Sigmoid colon (tissue), 7 donors: ENCODE results near the gene PCSK5. TPM values are rescaled to one million over a fixed set of nuclear protein-coding genes. Genes with fewer than 3 reads are reported as not detected.

Experiments
- DNase-seq: peaks from one replicate; pipeline ENCODE4 v3.0.0-alpha.2; 2019
- H3K27ac ChIP-seq, 4 donors: fragments of 200-600 bp; sonication (generic); one replicate each; pipeline ENCODE4 v1.5.1; 2016 to 2019; ENCODE audit warnings: mild to moderate bottlenecking in 1 of 4
- H3K27me3 ChIP-seq, 3 donors: fragments of 200-600 bp; sonication (generic); one replicate each; pipeline ENCODE4 v1.5.1; 2019; ENCODE audit warnings: mild to moderate bottlenecking in 1 of 3
- H3K36me3 ChIP-seq, 4 donors: fragments of 200-600 bp; sonication (generic); one replicate each; pipeline ENCODE4 v1.5.1; 2016 to 2019
- H3K4me1 ChIP-seq, 4 donors: fragments of 200-600 bp; sonication (generic); one replicate each; pipeline ENCODE4 v1.5.1; 2017 to 2019
- H3K4me3 ChIP-seq, 4 donors: fragments of 200-600 bp; sonication (generic); one replicate each; pipeline ENCODE4 v1.5.1; 2017 to 2019; ENCODE audit warnings: mild to moderate bottlenecking in 2 of 4, moderate library complexity in 1 of 4
- H3K9me3 ChIP-seq, 4 donors: fragments of 200-600 bp in 3 of 4; sonication (generic) in 3 of 4; one replicate each; pipeline versions ENCODE4 v1.5.1 to v1.6.1; 2013 to 2019
- CTCF ChIP-seq, 4 experiments: fragments of 450-650 bp in 3 of 4; fragments of 200-600 bp in 1 of 4; IDR thresholded peaks; one replicate each; pipeline ENCODE4 v1.5.1; 2016 to 2019; ENCODE audit warnings: antibody characterized with exemption in 4 of 4, mild to moderate bottlenecking in 3 of 4, moderate library complexity in 2 of 4
- EP300 ChIP-seq, 4 donors: sonication (generic); formaldehyde crosslinking; IDR thresholded peaks; one replicate each; pipeline ENCODE4 v1.6.1; 2017; ENCODE audit warnings: antibody characterized with exemption in 4 of 4
- POLR2A ChIP-seq, 2 donors: fragments of 450-650 bp; IDR thresholded peaks; one replicate each; pipeline ENCODE4 v1.6.1; 2016; ENCODE audit warnings: antibody characterized with exemption in 2 of 2, mild to moderate bottlenecking in 2 of 2, moderate library complexity in 2 of 2
- POLR2AphosphoS5 ChIP-seq, 4 donors: sonication (generic); formaldehyde crosslinking; IDR thresholded peaks; one replicate each; pipeline ENCODE4 v1.6.1; 2017; ENCODE audit warnings: antibody characterized with exemption in 4 of 4
- WGBS, 2 donors: extraction: QIAGEN DNeasy Blood & Tissue Kit; methylation state at CpG; one replicate each; pipeline ENCODE4 v1.1.7; 2013; 5-methylcytosine and 5-hydroxymethylcytosine counted together
- intact Hi-C: fragments of 100-400 bp; cut with DNase I; formaldehyde crosslinking; loops from one replicate; pipeline ENCODE4 v1.15.1; 2023
- polyA plus RNA-seq, 3 donors: library from polyadenylated mRNA; stranded (reverse); fragments of 200-250 nt; gene quantifications; one replicate each; pipeline ENCODE4 v1.2.3, GENCODE V29; 2013
- total RNA-seq, 4 donors: library from RNA; depleted of rRNA; stranded (reverse); fragments of >200 nt; gene quantifications; one replicate each; pipeline ENCODE4 v1.1.0, GENCODE V29; 2016
- donor health status: healthy with polysubstance abuse.
- donor health status: Bipolar disorder and iron deficiency.
- donor health status: healthy.

The PCSK5 gene
- total and polyA plus RNA-seq, 7 donors, result 2.4 to 23.5 (median 8.4) TPM

- intact Hi-C loops, result no loop called here
- Histone ChIP-seq H3K4me1 (peaks cover 0 to 5% (median 0%) of the 10 kb centered on the region in 4 donors), H3K36me3 (no peaks in the 10 kb centered on the region), H3K9me3 (no peaks in the 10 kb centered on the region), H3K27me3 (no peaks in the 10 kb centered on the region), H3K27ac (no peak overlapping the region), H3K4me3 (no peak overlapping the region)
- no peak for DNase-seq
- WGBS, 2 donors, result 42 to 77% methylated on average over 4 of the region's 4 CpGs
- TF ChIP-seq CTCF (IDR thresholded peaks at IDR 0.05) (no peak), EP300 (IDR thresholded peaks at IDR 0.05) (no peak), POLR2AphosphoS5 (IDR thresholded peaks at IDR 0.05) (no peak), POLR2A (IDR thresholded peaks at IDR 0.05) (no peak)
Observed at GRCh38 chr9:76138360-76138759, 247.9 kb downstream of the PCSK5 start.

GRCh38 chr9:76143834-76144233, 253.4 kb downstream of the PCSK5 start:
- no peak for TF ChIP-seq CTCF (IDR thresholded peaks at IDR 0.05)
- TF ChIP-seq EP300 (IDR thresholded peaks at IDR 0.05), result no peak
- no peak for TF ChIP-seq POLR2AphosphoS5 (IDR thresholded peaks at IDR 0.05)
- no peak for TF ChIP-seq POLR2A (IDR thresholded peaks at IDR 0.05)
- H3K36me3 ChIP-seq, result no peaks in the 10 kb centered on the region
- H3K27me3 ChIP-seq, result no peaks in the 10 kb centered on the region
- H3K4me1 ChIP-seq, result no peaks in the 10 kb centered on the region
- no peak overlapping the region for H3K27ac ChIP-seq
- no peak overlapping the region for H3K4me3 ChIP-seq
- DNase-seq, result no peak
- no peaks in the 10 kb centered on the region for H3K9me3 ChIP-seq
- intact Hi-C loops, result no loop called here
- WGBS, 2 donors, result 74 to 87% methylated on average over 5 of the region's 5 CpGs

GRCh38 chr9:76150013-76150412, 259.5 kb downstream of the PCSK5 start:
- no peak for TF ChIP-seq POLR2A (IDR thresholded peaks at IDR 0.05)
- TF ChIP-seq CTCF (IDR thresholded peaks at IDR 0.05), result no peak
- no peak for TF ChIP-seq POLR2AphosphoS5 (IDR thresholded peaks at IDR 0.05)
- no peak for TF ChIP-seq EP300 (IDR thresholded peaks at IDR 0.05)
- H3K27ac ChIP-seq, result no peak overlapping the region
- no peak for DNase-seq
- intact Hi-C loops, result no loop called here
- 77 to 89% methylated on average over 6 of the region's 6 CpGs for WGBS, 2 donors
- no peaks in the 10 kb centered on the region for H3K27me3 ChIP-seq
- no peak overlapping the region for H3K4me3 ChIP-seq
- no peaks in the 10 kb centered on the region for H3K9me3 ChIP-seq
- H3K36me3 ChIP-seq, result no peaks in the 10 kb centered on the region
- peaks cover 0 to 3% (median 0%) of the 10 kb centered on the region in 4 donors for H3K4me1 ChIP-seq

- H3K27ac ChIP-seq, result no peak overlapping the region
- no peaks in the 10 kb centered on the region for H3K27me3 ChIP-seq
- intact Hi-C loops, result no loop called here
- WGBS, 2 donors, result 68 to 83% methylated on average over 5 of the region's 5 CpGs
- H3K9me3 ChIP-seq, result no peaks in the 10 kb centered on the region
- H3K36me3 ChIP-seq, result no peaks in the 10 kb centered on the region
- TF ChIP-seq POLR2A (IDR thresholded peaks at IDR 0.05), result no peak
- TF ChIP-seq CTCF (IDR thresholded peaks at IDR 0.05), result no peak
- TF ChIP-seq EP300 (IDR thresholded peaks at IDR 0.05), result no peak
- no peak for TF ChIP-seq POLR2AphosphoS5 (IDR thresholded peaks at IDR 0.05)
- H3K4me3 ChIP-seq, result no peak overlapping the region
- peaks cover 0 to 3% (median 0%) of the 10 kb centered on the region in 4 donors for H3K4me1 ChIP-seq
- DNase-seq, result no peak
Observed at GRCh38 chr9:76151267-76151666, 260.8 kb downstream of the PCSK5 start.

- Histone ChIP-seq H3K27ac (no peak overlapping the region), H3K4me3 (no peak overlapping the region), H3K4me1 (peaks cover 0 to 3% (median 0%) of the 10 kb centered on the region in 4 donors), H3K36me3 (no peaks in the 10 kb centered on the region), H3K27me3 (no peaks in the 10 kb centered on the region), H3K9me3 (no peaks in the 10 kb centered on the region)
- intact Hi-C loops, result no loop called here
- no peak for DNase-seq
- WGBS, 2 donors, result 18 to 65% methylated on average over 6 of the region's 6 CpGs
- no peak for TF ChIP-seq POLR2A (IDR thresholded peaks at IDR 0.05)
- no peak for TF ChIP-seq CTCF (IDR thresholded peaks at IDR 0.05)
- TF ChIP-seq POLR2AphosphoS5 (IDR thresholded peaks at IDR 0.05), result no peak
- TF ChIP-seq EP300 (IDR thresholded peaks at IDR 0.05), result no peak
Observed at GRCh38 chr9:76153339-76153738, 262.9 kb downstream of the PCSK5 start.
